Common myeloid progenitor, CD34-positive (primary cell): ENCODE data around the gene CYFIP1.

Experiments used
- CTCF ChIA-PET: fragments of 350-600 bp; sonication (Branson Sonifier 250); formaldehyde crosslinking; loops from one replicate; lab custom pipeline; 2021; ENCODE audit warnings: antibody characterized with exemption; lab: Charles Lee
- POLR2A ChIA-PET: fragments of 350-600 bp; sonication (Branson Sonifier 250); formaldehyde crosslinking; loops from one replicate; lab custom pipeline; 2021; ENCODE audit warnings: antibody characterized with exemption; lab: Charles Lee
- DNase-seq, 3 donors: peaks; one replicate each; pipeline versions ENCODE4 v3.0.0 to v3.0.0-alpha.2; 2013
- H3K27ac ChIP-seq, 2 experiments: 1 replicate in 1 of 2; 2 replicates in 1 of 2; pipeline ENCODE4 v1.7.0; 2013; ENCODE audit warnings: inconsistent platforms in 2 of 2, low read length in 2 of 2, mild to moderate bottlenecking in 2 of 2, low read depth in 1 of 2, moderate library complexity in 1 of 2; ENCODE audit not compliant: severe bottlenecking in 2 of 2, insufficient read depth in 1 of 2, poor library complexity in 1 of 2
- H3K27me3 ChIP-seq, 5 experiments: replicated peaks in 2 of 5; 1 replicate in 3 of 5; 2 replicates in 2 of 5; pipeline versions ENCODE4 v1.6.1 to v1.7.0; 2013; ENCODE audit warnings: low read length in 4 of 5, mild to moderate bottlenecking in 2 of 5, moderate library complexity in 2 of 5, inconsistent platforms in 1 of 5; ENCODE audit not compliant: insufficient read depth in 5 of 5, control insufficient read depth in 4 of 5
- H3K36me3 ChIP-seq, 4 experiments: 1 replicate in 2 of 4; 2 replicates in 2 of 4; pipeline versions ENCODE4 v1.6.1 to v1.7.0; 2013; ENCODE audit warnings: low read length in 3 of 4, control low read depth in 1 of 4, mild to moderate bottlenecking in 1 of 4; ENCODE audit not compliant: control insufficient read depth in 4 of 4, insufficient read depth in 4 of 4
- H3K4me1 ChIP-seq, 4 experiments: 1 replicate in 3 of 4; 2 replicates in 1 of 4; pipeline versions ENCODE4 v1.6.1 to v1.7.1; 2013; ENCODE audit warnings: low read length in 3 of 4, mild to moderate bottlenecking in 3 of 4, control low read depth in 1 of 4, inconsistent platforms in 1 of 4, moderate library complexity in 1 of 4; ENCODE audit not compliant: control insufficient read depth in 4 of 4, insufficient read depth in 4 of 4; ENCODE audit errors: control extremely low read depth in 1 of 4
- H3K4me3 ChIP-seq, 7 experiments: 1 replicate in 4 of 7; 2 replicates in 3 of 7; pipeline versions ENCODE4 v1.5.1 to v1.7.0; 2013; ENCODE audit warnings: mild to moderate bottlenecking in 7 of 7, low read length in 6 of 7, moderate library complexity in 6 of 7, inconsistent platforms in 2 of 7, low read depth in 2 of 7, control low read depth in 1 of 7; ENCODE audit not compliant: insufficient read depth in 4 of 7, control insufficient read depth in 1 of 7; ENCODE audit errors: extremely low read depth in 1 of 7
- H3K9me3 ChIP-seq, 5 experiments: 1 replicate in 4 of 5; 2 replicates in 1 of 5; pipeline versions ENCODE4 v1.6.1 to v1.7.1; 2013; ENCODE audit warnings: low read length in 4 of 5, mild to moderate bottlenecking in 2 of 5, inconsistent platforms in 1 of 5, low read depth in 1 of 5, moderate library complexity in 1 of 5; ENCODE audit not compliant: control insufficient read depth in 4 of 5, insufficient read depth in 2 of 5; ENCODE audit errors: control extremely low read depth in 1 of 5
- WGBS: methylation state at CpG from one replicate; pipeline ENCODE4 v1.1.5; 2013; ENCODE audit not compliant: insufficient coverage; 5-methylcytosine and 5-hydroxymethylcytosine counted together

Gene CYFIP1

DNA sequence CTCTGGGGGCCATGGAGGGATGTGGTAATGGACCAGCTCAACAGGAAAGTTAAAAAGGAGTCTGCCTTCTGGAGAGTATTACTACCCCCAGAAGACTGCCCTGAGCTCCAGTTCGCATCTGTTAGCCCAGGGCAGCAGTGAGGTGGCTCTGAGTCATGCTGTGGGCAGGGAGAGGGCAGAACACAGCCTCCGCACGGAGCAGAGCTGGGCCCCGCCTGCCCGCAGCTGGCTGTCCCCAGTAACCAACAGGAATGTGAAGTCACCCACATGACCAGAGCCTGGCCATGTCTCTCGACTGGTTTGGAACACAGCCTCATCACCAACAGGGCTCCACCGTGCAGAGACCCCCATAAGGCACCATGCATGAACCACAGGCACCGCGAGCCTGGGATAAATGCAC, 62.1 kb downstream of the CYFIP1 start:
- Histone ChIP-seq H3K36me3 (peaks cover 0 to 63% (median 40%) of the 10 kb centered on the region in 4 experiments), H3K27me3 (no peaks in the 10 kb centered on the region), H3K4me3 (no peak overlapping the region), H3K4me1 (no peaks in the 10 kb centered on the region), H3K9me3 (no peaks in the 10 kb centered on the region), H3K27ac (no peak overlapping the region)
- WGBS = 98% methylated on average over 9 of the region's 9 CpGs
- no peak for DNase-seq
- ChIA-PET POLR2A (no interaction called here), CTCF (interaction anchor here (1.4 kb wide), 1 partner anchor 16 kb away, joined by 4 read pairs; no protein-coding TSS in a partner anchor)

DNA sequence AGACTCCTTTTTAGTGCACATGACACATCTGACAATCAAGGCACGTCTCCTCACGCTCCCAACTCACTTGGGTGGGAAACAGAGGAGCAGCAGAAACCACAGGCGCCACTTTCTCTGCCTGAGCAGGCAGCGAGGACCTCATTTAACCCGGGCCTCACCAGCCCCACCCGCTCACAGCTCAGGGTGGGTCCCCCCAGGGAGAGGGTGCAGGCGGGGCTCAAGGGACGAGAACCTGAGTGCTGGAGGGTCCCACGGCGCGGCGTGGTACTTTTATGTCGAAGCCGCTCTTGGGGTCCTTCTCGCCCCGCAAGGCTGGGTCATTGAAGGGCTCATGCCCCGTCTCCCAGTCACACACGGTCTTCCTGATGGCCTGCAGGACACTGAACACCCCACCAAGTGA, 62.6 kb downstream of the CYFIP1 start:
- ChIA-PET POLR2A (no interaction called here), CTCF (interaction anchor here (1.4 kb wide), 1 partner anchor 15 kb away, joined by 4 read pairs; no protein-coding TSS in a partner anchor)
- no peak overlapping the region for H3K4me3 ChIP-seq
- H3K27me3 ChIP-seq = no peaks in the 10 kb centered on the region
- no peak for DNase-seq
- no peak overlapping the region for H3K27ac ChIP-seq
- H3K4me1 ChIP-seq = no peaks in the 10 kb centered on the region
- H3K36me3 ChIP-seq = peaks cover 0 to 68% (median 42%) of the 10 kb centered on the region in 4 experiments
- 98% methylated on average over 18 of the region's 18 CpGs for WGBS
- H3K9me3 ChIP-seq = no peaks in the 10 kb centered on the region

DNA sequence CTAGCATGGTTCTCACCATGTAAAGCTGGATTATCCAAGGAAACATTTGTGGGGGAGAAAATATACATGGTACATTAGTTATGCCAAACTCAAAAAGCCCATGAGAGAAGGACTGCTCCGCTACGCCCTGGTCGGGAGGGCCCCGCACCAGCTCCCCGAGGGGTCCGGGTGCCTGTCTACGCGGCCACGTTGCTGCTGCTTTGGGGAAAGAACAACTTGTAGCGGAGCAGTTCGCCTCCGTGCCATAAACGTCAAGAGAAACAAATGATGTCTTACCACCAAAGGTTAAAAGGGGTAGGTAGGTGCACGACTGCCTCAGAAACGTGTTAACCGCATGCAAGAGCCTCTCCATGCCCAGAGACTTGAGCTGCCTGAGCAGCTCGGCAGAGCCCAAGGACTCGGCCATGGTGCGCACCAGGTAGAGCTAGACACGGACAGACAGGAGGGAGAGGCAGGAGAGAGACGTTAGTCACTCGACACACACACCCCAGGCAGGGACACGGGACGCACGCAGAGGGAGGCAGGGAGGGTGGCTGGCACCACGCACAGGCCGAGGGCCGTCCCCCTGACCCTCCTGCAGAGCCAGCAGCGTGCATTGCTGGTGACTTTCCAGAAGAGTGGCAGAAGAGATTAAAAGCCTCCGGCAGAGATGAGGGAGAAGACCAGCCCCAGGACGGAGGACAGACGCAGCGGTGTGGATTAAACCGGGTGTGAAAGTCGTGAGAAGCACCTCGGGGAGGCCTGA, 63.4 kb downstream of the CYFIP1 start:
- Histone ChIP-seq H3K36me3 (peaks cover 2 to 70% (median 48%) of the 10 kb centered on the region in 4 experiments), H3K27me3 (no peaks in the 10 kb centered on the region), H3K4me3 (no peak overlapping the region), H3K9me3 (no peaks in the 10 kb centered on the region), H3K27ac (no peak overlapping the region), H3K4me1 (no peaks in the 10 kb centered on the region)
- CTCF ChIA-PET = interaction anchor here (1.4 kb wide), 1 partner anchor 15 kb away, joined by 4 read pairs; no protein-coding TSS in a partner anchor
- WGBS = 99% methylated on average over 35 of the region's 36 CpGs
- no peak for DNase-seq
- POLR2A ChIA-PET = no interaction called here

DNA sequence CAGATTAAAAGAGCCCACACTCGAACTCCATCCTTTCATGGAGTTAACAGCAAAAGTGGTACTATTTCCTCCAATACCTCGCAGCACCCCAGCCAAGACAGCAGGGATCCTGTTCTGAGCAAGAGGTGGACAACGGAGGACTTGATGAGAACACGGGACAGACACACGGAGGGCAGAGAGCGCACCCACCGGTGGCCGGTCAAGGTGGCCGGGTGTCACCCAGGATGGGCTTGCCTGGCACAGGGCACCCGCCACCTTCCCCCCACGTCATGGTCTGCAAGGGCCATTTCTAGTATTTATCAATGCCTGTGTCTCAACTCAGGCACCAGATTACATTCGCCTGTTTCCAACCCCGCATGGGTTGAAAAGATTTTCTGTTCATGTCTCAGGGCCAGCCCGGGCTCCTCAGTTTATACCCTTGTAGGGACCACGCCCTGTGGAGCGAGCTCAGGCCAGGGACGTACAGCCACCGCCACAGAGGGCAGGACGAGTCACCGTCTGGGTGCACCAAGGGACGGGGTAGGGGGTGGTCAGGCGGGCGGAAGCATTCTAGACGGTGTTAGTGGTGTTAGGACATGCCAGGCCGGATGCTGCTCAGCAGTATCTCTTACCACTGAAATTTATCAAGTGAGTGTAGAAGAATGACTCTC, 64.2 kb downstream of the CYFIP1 start:
- Histone ChIP-seq H3K27ac (no peak overlapping the region), H3K9me3 (no peaks in the 10 kb centered on the region), H3K27me3 (no peaks in the 10 kb centered on the region), H3K4me3 (no peak overlapping the region), H3K36me3 (peaks cover 3 to 74% (median 55%) of the 10 kb centered on the region in 4 experiments), H3K4me1 (no peaks in the 10 kb centered on the region)
- DNase-seq = no peak
- POLR2A ChIA-PET = no interaction called here
- 98% methylated on average over 24 of the region's 25 CpGs for WGBS
- CTCF ChIA-PET = no interaction called here

DNA sequence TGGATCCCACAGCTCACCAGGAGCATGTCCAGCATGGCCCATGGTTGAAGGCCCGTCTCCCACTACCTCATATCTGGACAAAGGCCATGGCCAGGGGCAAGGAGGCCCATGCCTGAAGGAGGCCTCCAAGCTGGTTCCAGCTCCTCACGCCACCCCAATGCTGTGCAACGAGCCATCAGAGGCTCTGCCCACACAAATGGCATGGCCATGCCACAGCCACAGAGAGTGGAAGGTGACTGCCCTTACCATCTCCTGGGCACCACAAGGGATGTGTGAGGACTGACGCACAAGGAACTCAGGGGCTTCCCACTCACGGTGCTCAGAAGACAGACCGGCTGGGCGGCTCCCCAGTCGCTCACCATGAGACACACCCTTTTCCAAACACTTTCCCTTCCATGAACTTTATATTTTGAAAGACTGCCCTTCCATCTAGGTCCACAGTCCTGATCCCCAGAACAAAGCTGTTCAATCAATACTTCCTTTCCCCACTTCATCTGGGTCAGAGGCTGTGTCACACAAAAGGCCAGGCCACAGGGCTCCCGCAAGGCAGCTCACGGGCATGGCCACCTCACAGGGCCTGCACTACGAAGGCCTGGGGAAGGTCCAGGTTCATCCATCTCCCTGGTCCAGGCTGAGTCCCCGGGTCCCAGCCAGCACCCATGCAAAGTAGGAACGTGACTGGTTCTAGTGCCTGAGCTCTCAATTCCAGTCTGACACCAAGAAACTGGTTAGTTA, 66.4 kb downstream of the CYFIP1 start:
- CTCF ChIA-PET = interaction anchor here (1.0 kb wide), 1 partner anchor 18 kb away, joined by 4 read pairs; no protein-coding TSS in a partner anchor
- no peak overlapping the region for H3K27ac ChIP-seq
- WGBS = 96% methylated on average over 12 of the region's 13 CpGs
- no peaks in the 10 kb centered on the region for H3K27me3 ChIP-seq
- no peaks in the 10 kb centered on the region for H3K4me1 ChIP-seq
- DNase-seq = no peak
- no peak overlapping the region for H3K4me3 ChIP-seq
- H3K9me3 ChIP-seq = no peaks in the 10 kb centered on the region
- POLR2A ChIA-PET = no interaction called here
- peaks cover 7 to 90% (median 59%) of the 10 kb centered on the region in 4 experiments for H3K36me3 ChIP-seq

DNA sequence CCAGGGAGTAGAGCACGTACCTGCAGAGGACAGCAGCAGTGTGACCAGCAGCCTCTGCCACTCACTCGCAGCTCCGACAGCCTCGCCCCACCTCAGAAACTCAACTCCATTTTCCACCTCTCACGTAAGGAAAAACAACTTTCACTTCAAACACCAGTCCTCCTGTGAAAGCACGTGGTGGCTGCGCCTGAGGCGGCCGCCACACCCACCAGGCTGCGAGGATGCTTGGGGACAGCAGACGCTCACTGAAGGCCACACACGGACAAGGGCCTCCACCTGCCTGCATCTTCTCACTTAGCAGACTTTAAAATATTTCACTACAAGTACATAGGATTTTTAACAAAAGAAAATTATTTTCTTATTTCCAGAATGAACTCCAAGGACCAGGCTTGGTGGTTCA, 67.9 kb downstream of the CYFIP1 start:
- H3K27ac ChIP-seq = no peak overlapping the region
- H3K9me3 ChIP-seq = no peaks in the 10 kb centered on the region
- no peak for DNase-seq
- 97% methylated on average over 8 of the region's 12 CpGs for WGBS
- ChIA-PET CTCF (no interaction called here), POLR2A (no interaction called here)
- H3K4me3 ChIP-seq = no peak overlapping the region
- H3K27me3 ChIP-seq = no peaks in the 10 kb centered on the region
- H3K4me1 ChIP-seq = no peaks in the 10 kb centered on the region
- peaks cover 11 to 89% (median 58%) of the 10 kb centered on the region in 4 experiments for H3K36me3 ChIP-seq
